ENCODE measurements around the gene CMTM7.
A peak's percentile ranks its signal among the peaks of the same experiment; 100 is the strongest.

The CMTM7 gene

DNA sequence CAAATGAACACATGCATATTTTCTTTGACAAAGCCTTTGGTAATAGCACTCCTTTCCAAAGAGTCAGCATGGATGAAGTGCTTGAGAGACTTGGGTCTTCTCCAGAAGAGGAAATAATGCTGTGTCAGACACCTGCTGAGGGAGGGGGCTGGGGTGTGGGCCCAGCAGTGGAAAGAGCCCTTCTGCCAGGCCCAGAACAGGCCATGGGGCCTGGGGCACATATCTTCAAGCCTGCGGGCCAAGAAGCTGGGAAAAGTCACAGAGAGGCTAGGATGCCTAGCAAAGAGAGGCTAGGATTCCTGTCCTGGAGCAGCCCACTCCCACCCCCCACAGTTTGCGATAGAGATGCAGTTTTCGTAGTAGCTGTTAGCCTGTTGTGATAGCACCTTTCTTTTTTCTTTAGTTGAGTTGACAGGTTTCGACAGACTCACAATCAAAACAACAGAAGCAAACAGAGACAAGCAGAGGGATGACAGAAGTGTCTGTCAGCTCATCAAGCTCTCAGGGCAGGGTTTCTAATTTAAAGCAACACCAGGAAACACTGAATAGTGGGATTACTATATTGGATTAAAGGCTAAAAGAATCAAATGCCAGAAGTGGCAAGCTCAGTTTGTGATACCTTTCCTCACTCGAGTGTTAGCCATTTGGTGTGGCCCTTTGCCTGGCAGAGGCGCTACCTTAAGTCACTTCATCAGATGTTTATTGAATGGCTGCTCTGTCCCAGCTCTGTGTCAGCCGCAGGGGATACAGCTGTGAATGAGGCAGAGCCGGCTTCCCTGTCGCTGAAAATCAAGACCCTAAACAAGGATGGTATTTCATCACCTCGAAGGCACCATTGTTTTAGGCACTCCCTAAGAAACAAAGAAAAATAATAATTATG, 19.0 kb downstream of the CMTM7 start (continued):
- TF ChIP-seq, protein P1, sequence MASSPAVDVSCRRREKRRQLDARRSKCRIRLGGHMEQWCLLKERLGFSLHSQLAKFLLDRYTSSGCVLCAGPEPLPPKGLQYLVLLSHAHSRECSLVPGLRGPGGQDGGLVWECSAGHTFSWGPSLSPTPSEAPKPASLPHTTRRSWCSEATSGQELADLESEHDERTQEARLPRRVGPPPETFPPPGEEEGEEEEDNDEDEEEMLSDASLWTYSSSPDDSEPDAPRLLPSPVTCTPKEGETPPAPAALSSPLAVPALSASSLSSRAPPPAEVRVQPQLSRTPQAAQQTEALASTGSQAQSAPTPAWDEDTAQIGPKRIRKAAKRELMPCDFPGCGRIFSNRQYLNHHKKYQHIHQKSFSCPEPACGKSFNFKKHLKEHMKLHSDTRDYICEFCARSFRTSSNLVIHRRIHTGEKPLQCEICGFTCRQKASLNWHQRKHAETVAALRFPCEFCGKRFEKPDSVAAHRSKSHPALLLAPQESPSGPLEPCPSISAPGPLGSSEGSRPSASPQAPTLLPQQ (tag by site-specific recombination; IDR thresholded peaks at IDR 0.05) = peak; percentile 60; the same call in 1 of the 2 replicates
- TF ChIP-seq ZNF501 (tag by site-specific recombination; IDR thresholded peaks at IDR 0.05) (no peak), ZNF660 (tag by site-specific recombination; IDR thresholded peaks at IDR 0.05) (no peak)
- TF ChIP-seq, protein P2, sequence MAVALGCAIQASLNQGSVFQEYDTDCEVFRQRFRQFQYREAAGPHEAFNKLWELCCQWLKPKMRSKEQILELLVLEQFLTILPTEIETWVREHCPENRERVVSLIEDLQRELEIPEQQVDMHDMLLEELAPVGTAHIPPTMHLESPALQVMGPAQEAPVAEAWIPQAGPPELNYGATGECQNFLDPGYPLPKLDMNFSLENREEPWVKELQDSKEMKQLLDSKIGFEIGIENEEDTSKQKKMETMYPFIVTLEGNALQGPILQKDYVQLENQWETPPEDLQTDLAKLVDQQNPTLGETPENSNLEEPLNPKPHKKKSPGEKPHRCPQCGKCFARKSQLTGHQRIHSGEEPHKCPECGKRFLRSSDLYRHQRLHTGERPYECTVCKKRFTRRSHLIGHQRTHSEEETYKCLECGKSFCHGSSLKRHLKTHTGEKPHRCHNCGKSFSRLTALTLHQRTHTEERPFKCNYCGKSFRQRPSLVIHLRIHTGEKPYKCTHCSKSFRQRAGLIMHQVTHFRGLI (tag by site-specific recombination; IDR thresholded peaks at IDR 0.05) = no peak

DNA sequence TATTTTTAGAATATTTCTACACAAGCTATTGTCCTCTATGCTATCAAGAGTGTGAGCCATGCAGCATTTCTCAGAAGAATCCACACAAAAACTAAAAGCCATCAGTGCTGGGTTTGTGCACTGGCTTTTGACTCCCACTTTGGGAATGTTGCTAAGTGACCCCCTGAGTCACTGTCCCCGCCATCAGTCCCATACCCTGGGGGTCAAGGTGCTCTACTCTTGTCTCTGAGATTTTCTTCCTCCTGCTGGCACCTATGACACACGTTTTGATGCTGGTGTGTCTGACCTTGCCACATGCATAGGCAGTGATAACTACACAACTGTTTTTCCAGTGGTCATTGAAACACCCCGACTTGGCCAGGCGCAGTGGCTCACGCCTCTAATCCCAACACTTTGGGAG, 19.8 kb downstream of the CMTM7 start:
- Histone ChIP-seq H3K4me3 (ENCODE audit: low read depth, low read length) (no peak overlapping the region), H3K27ac (ENCODE audit: extremely low read depth, low read depth, low read length) (no peak overlapping the region), H3K9me3 (ENCODE audit: control insufficient read depth, insufficient read depth, low read depth, low read length) (no peaks in the 10 kb centered on the region), H3K4me1 (ENCODE audit: control insufficient read depth, insufficient read depth, low read length) (peaks cover 4% of the 10 kb centered on the region; the same call in 1 of the 2 replicates), H3K36me3 (ENCODE audit: control insufficient read depth in 2 of 2, insufficient read depth in 1 of 2, low read length in 2 of 2) (no peaks in the 10 kb centered on the region)
- ChIA-PET POLR2A (no interaction called here), CTCF (interaction anchor here (0.7 kb wide), 1 partner anchor 570 kb away, joined by 3 read pairs; no protein-coding TSS in a partner anchor)
- TF ChIP-seq, protein P3, sequence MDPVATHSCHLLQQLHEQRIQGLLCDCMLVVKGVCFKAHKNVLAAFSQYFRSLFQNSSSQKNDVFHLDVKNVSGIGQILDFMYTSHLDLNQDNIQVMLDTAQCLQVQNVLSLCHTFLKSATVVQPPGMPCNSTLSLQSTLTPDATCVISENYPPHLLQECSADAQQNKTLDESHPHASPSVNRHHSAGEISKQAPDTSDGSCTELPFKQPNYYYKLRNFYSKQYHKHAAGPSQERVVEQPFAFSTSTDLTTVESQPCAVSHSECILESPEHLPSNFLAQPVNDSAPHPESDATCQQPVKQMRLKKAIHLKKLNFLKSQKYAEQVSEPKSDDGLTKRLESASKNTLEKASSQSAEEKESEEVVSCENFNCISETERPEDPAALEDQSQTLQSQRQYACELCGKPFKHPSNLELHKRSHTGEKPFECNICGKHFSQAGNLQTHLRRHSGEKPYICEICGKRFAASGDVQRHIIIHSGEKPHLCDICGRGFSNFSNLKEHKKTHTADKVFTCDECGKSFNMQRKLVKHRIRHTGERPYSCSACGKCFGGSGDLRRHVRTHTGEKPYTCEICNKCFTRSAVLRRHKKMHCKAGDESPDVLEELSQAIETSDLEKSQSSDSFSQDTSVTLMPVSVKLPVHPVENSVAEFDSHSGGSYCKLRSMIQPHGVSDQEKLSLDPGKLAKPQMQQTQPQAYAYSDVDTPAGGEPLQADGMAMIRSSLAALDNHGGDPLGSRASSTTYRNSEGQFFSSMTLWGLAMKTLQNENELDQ (tag by site-specific recombination; IDR thresholded peaks at IDR 0.05; ENCODE audit: low read depth) = no peak
- no peak for TF ChIP-seq KLF7 (tag by site-specific recombination; IDR thresholded peaks at IDR 0.05; ENCODE audit: borderline replicate concordance)
- no peak for TF ChIP-seq ZNF560 (tag by site-specific recombination; IDR thresholded peaks at IDR 0.05; ENCODE audit: borderline replicate concordance)
- TF ChIP-seq ZNF157 (tag by site-specific recombination; IDR thresholded peaks at IDR 0.05) = no peak
- no peak for TF ChIP-seq KLF1 (tag by site-specific recombination; IDR thresholded peaks at IDR 0.05)
- TF ChIP-seq SETDB1 (IDR thresholded peaks at IDR 0.05; ENCODE audit: insufficient read length, low read length) = no peak
- TF ChIP-seq ZNF621 (tag by site-specific recombination; IDR thresholded peaks at IDR 0.05) = no peak
- no peak for TF ChIP-seq ZNF169 (tag by site-specific recombination; IDR thresholded peaks at IDR 0.05)
- no peak for TF ChIP-seq BCL11B (tag by site-specific recombination; IDR thresholded peaks at IDR 0.05; ENCODE audit: low read depth)
- TF ChIP-seq ZBTB7A (tag by site-specific recombination; IDR thresholded peaks at IDR 0.05; ENCODE audit: low read depth) = no peak
- no peak for TF ChIP-seq GFI1B (tag by site-specific recombination; IDR thresholded peaks at IDR 0.05)
- TF ChIP-seq ZNF629 (tag by site-specific recombination; IDR thresholded peaks at IDR 0.05) = no peak
- TF ChIP-seq ZNF311 (tag by site-specific recombination; IDR thresholded peaks at IDR 0.05; ENCODE audit: borderline replicate concordance) = no peak
- TF ChIP-seq ZNF10 (tag by site-specific recombination; IDR thresholded peaks at IDR 0.05) = no peak
- no peak for TF ChIP-seq EGR2 (tag by site-specific recombination; IDR thresholded peaks at IDR 0.05; ENCODE audit: low read depth)
- TF ChIP-seq ZNF529 (tag by site-specific recombination; IDR thresholded peaks at IDR 0.05; ENCODE audit: insufficient replicate concordance) = no peak
- no peak for TF ChIP-seq ZNF792 (tag by site-specific recombination; IDR thresholded peaks at IDR 0.05)
- TF ChIP-seq ZNF404 (tag by site-specific recombination; IDR thresholded peaks at IDR 0.05) = no peak
- no peak for TF ChIP-seq OSR2 (tag by site-specific recombination; IDR thresholded peaks at IDR 0.05)
- no peak for TF ChIP-seq ZNF16 (tag by site-specific recombination; IDR thresholded peaks at IDR 0.05; ENCODE audit: low read depth)

All from HEK293 (cell line).